ENCODE measurements around the gene SLC22A13. TPM values are rescaled to one million over a fixed set of nuclear protein-coding genes. Genes with fewer than 3 reads are reported as not detected.
"Not testable (repeated sequence)": the region's sequence is repeated elsewhere in the genome, so short reads cannot be mapped to it uniquely, and the experiment has no call there.

SLC22A13 gene
- total RNA-seq, 1 donor from 2014 or later, result 0.51 TPM

DNA sequence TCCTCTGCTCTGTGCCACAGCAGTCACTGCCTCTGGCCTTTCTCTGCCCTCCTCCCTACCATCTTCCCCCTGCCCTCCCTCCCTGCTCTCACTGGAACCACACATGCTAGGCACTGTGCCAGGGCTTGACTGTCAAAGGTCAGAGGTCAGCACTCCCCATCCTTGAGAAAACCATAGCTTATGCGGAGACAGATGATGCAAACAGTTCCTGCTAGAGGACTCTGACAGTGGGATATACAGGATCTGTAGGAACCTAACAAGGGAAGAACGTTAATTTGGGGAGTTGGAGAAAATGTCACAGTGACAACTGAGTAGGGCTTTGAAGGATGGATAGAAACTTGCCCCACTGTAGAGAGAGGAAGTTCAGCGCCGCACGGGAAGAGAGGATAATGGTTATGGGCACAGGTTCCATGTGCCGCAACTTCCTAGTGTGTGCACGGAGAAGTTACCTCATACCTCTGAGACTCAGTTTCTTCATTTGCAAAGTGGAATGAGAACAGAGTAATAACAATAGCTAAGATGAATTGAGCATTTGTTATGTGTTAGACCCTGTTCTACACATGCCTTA, 51.7 kb downstream of the SLC22A13 start:
- ATAC-seq (ENCODE audit: low read depth) (no peak), DNase-seq (no peak)
- no peaks in the 10 kb centered on the region for H3K9me3 Mint-ChIP-seq
- no peak overlapping the region for H3K4me3 Mint-ChIP-seq
- H3K27ac Mint-ChIP-seq, result no peak overlapping the region
- ChIA-PET CTCF (no interaction called here), POLR2A (no interaction called here)
- H3K36me3 Mint-ChIP-seq (ENCODE audit: low read depth), result no peaks in the 10 kb centered on the region
- intact Hi-C loops (cut with micrococcal nuclease), result no loop called here
- peaks cover 3% of the 10 kb centered on the region for H3K27me3 Mint-ChIP-seq
- TF ChIP-seq, protein P1, sequence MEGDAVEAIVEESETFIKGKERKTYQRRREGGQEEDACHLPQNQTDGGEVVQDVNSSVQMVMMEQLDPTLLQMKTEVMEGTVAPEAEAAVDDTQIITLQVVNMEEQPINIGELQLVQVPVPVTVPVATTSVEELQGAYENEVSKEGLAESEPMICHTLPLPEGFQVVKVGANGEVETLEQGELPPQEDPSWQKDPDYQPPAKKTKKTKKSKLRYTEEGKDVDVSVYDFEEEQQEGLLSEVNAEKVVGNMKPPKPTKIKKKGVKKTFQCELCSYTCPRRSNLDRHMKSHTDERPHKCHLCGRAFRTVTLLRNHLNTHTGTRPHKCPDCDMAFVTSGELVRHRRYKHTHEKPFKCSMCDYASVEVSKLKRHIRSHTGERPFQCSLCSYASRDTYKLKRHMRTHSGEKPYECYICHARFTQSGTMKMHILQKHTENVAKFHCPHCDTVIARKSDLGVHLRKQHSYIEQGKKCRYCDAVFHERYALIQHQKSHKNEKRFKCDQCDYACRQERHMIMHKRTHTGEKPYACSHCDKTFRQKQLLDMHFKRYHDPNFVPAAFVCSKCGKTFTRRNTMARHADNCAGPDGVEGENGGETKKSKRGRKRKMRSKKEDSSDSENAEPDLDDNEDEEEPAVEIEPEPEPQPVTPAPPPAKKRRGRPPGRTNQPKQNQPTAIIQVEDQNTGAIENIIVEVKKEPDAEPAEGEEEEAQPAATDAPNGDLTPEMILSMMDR (IDR thresholded peaks at IDR 0.05), result no peak
- no peaks in the 10 kb centered on the region for H3K4me1 Mint-ChIP-seq

DNA sequence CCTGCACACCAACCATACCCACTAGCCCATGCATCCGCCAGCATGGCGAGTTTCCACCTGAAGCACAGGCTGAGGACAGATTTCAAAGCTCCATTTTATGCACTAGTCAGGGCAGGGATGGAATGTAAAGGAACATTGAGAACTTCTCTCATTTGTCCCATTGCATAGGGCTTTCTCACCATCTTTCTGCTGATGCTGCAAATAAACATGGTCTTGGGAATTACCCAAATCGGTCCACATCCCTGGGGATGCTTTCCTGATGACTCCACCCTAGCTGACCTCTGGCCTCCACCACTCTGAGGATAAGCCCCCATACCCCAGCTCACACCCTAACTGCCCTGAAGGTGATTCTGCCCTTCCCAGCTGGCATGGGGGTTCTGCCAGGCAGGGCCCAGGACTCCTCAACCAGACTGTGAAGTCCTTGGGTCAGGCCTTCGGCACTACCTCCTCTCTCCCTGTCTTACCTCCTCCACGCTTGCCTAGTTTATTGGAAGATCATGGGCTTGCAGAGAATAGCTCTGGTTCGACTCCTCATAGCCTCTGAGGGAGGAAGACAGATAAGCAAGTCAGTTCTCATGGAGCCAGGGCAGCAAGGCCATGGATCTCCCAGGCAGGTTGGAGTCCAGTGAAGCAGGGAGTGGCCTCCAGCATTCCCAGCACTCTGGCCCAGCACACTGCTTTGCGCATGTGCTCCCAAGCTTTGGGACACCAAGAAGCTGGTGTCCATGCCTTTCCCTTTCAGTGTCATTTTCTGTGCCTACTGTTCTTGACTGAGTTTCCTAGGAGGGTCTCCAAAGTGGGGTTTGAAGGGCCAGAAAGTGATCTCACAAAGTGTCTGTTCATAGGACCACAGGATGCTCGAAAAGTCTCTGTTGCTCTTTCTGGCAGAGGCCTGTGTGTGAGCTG, 53.4 kb downstream of the SLC22A13 start:
- no peaks in the 10 kb centered on the region for H3K36me3 Mint-ChIP-seq (ENCODE audit: low read depth)
- POLR2A ChIA-PET, result no interaction called here
- ATAC-seq (ENCODE audit: low read depth), result no peak
- no peaks in the 10 kb centered on the region for H3K4me1 Mint-ChIP-seq
- H3K27me3 Mint-ChIP-seq, result peaks cover 5% of the 10 kb centered on the region
- no peak for DNase-seq
- CTCF ChIA-PET, result no interaction called here
- intact Hi-C loops (cut with micrococcal nuclease), result no loop called here
- no peak overlapping the region for H3K27ac Mint-ChIP-seq
- TF ChIP-seq, protein P1 (IDR thresholded peaks at IDR 0.05), result no peak
- peaks cover 3% of the 10 kb centered on the region for H3K9me3 Mint-ChIP-seq
- H3K4me3 Mint-ChIP-seq, result no peak overlapping the region

DNA sequence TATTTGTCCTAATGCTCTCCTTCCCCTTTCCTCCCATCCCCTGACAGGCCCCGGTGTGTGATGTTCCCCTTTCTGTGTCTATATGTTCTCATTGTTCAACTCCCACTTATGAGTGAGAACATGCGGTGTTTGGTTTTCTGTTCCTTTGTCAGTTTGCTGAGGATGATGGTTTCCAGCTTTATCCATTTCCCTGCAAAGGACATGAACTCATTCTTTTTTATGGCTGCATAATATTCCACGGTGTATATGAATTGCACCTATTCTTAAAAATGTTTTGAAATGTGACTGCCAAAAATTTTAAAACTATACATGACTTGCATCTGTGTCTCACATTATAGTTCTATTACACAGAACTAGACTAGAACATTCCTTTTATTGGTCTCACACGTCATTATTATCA, 55.0 kb downstream of the SLC22A13 start:
- H3K27me3 Mint-ChIP-seq; intact Hi-C loops (cut with micrococcal nuclease); CTCF ChIA-PET; POLR2A ChIA-PET; H3K27ac Mint-ChIP-seq; ATAC-seq (ENCODE audit: low read depth); H3K9me3 Mint-ChIP-seq; H3K4me3 Mint-ChIP-seq; H3K4me1 Mint-ChIP-seq; H3K36me3 Mint-ChIP-seq (ENCODE audit: low read depth); DNase-seq: not testable (repeated sequence)

DNA sequence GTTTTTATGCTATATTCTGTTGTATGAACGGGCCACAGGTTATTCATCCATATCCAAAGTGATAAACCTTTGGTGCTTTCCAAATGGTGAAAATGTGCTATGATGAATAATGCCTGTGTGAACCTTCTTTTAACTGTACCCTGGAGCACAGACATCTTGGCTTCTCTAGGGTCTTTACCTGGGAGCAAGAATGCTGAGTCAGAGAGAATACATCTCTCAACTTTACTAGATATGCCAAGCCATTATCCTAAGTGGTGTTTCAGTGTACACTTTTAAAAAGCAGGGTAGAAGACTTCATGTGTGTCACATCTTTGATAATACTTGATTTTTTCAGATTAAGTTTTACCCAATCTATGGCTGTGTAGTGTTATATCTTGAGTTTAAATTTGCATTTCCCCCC, 57.4 kb downstream of the SLC22A13 start:
- no peak overlapping the region for H3K27ac Mint-ChIP-seq
- no peaks in the 10 kb centered on the region for H3K36me3 Mint-ChIP-seq (ENCODE audit: low read depth)
- no peak for ATAC-seq (ENCODE audit: low read depth)
- CTCF ChIA-PET, result no interaction called here
- no peak overlapping the region for H3K4me3 Mint-ChIP-seq
- intact Hi-C loops (cut with micrococcal nuclease), result no loop called here
- TF ChIP-seq, protein P1 (IDR thresholded peaks at IDR 0.05), result no peak
- H3K27me3 Mint-ChIP-seq, result peaks cover 9% of the 10 kb centered on the region
- POLR2A ChIA-PET, result no interaction called here
- no peaks in the 10 kb centered on the region for H3K4me1 Mint-ChIP-seq
- peaks cover 3% of the 10 kb centered on the region for H3K9me3 Mint-ChIP-seq
- no peak for DNase-seq

DNA sequence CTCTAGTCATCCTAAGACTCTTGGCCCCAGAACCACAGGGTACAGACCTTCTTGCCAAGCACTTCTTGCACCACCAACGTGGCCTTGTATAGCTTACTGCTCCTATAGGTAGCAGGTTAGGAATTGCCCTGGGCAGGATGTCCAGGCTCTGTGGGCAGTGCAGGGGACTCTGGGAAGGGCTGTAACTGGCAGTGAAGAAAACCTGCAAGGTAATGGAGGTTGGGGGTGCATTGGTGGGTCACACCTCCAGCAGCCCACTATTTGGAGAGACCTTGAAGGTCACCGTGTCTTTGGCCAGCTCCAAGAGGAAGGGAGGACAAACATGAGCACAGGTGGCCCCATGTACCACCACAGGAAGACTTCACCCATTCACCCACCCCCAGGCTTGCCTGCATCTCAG, 59.6 kb downstream of the SLC22A13 start:
- H3K9me3 Mint-ChIP-seq, result peaks cover 3% of the 10 kb centered on the region
- POLR2A ChIA-PET, result no interaction called here
- no peak for DNase-seq

More for the DNA sequence above, 59.6 kb downstream of the SLC22A13 start:
- CTCF ChIA-PET, result no interaction called here
- Mint-ChIP-seq H3K27me3 (peaks cover 9% of the 10 kb centered on the region), H3K4me1 (no peaks in the 10 kb centered on the region), H3K4me3 (no peak overlapping the region), H3K36me3 (ENCODE audit: low read depth) (no peaks in the 10 kb centered on the region), H3K27ac (no peak overlapping the region)
- intact Hi-C loops (cut with micrococcal nuclease), result no loop called here
- TF ChIP-seq, protein P1 (IDR thresholded peaks at IDR 0.05), result no peak
- ATAC-seq (ENCODE audit: low read depth), result no peak

Measured in activated B cell treated with CpG ODN at 0.5 μM for 24 hours (primary cell).